HepG2 (cell line): ENCODE data around the gene HAPLN2. TPM values are rescaled to one million over a fixed set of nuclear protein-coding genes. Genes with fewer than 3 reads are reported as not detected.

Experiments
- ATAC-seq: fragments of 200-7000 bp; cut with Tn5 transposase; 3 replicates; pipeline ENCODE4 v1.9.1; 2020; ENCODE audit warnings: mild to moderate bottlenecking, moderate library complexity
- BruUV-seq: library from RNA; stranded (reverse); fragments of 400-500 nt; replicated peaks from 2 replicates; lab custom pipeline; 2021; lab: Mats Ljungman, UMichigan
- CTCF ChIA-PET: fragments of 300-600 bp; formaldehyde crosslinking; extraction: SDS; loops from one replicate; lab custom pipeline; 2021; ENCODE audit warnings: low total read pairs, inconsistent platforms, low intra/inter-chr PET ratio; lab: Yijun Ruan, JAX
- POLR2A ChIA-PET: fragments of 350-600 bp; sonication (Branson Sonifier 250); formaldehyde crosslinking; loops from one replicate; lab custom pipeline; 2020; ENCODE audit warnings: antibody characterized with exemption, inconsistent platforms; lab: Yijun Ruan, JAX
- DNase-seq: peaks from one replicate; pipeline ENCODE4 v3.0.0-alpha.2; 2015; ENCODE audit warnings: low spot score
- FAIRE-seq: peaks from 3 replicates; lab custom pipeline; 2011; peaks lifted over from hg19 to GRCh38; lab: Jason Lieb, UNC
- H2AFZ ChIP-seq: one replicate; pipeline ENCODE4 v1.6.1; 2011; ENCODE audit warnings: low read length, inconsistent platforms
- H3K27ac ChIP-seq: fragments of 300-600 bp; 3 replicates; pipeline ENCODE4 v1.8.0; 2011; ENCODE audit warnings: mixed run types, mild to moderate bottlenecking, mixed read lengths, low read length, inconsistent platforms; ENCODE audit not compliant: insufficient read depth; ENCODE audit errors: extremely low read length
- H3K27me3 ChIP-seq, 2 experiments: fragments of 200-600 bp in 1 of 2; 2 replicates in 1 of 2; 3 replicates in 1 of 2; pipeline versions ENCODE4 v1.6.0 to v1.8.0; 2011; ENCODE audit warnings: low read length in 2 of 2, mild to moderate bottlenecking in 2 of 2, moderate library complexity in 2 of 2, inconsistent platforms in 1 of 2; ENCODE audit not compliant: insufficient read depth in 2 of 2, control insufficient read depth in 1 of 2
- H3K36me3 ChIP-seq, 2 experiments: fragments of 200-600 bp in 1 of 2; replicated peaks in 1 of 2; 2 replicates in 1 of 2; 3 replicates in 1 of 2; pipeline versions ENCODE4 v1.5.1 to v1.8.0; 2011; ENCODE audit warnings: low read length in 2 of 2, inconsistent platforms in 1 of 2; ENCODE audit not compliant: insufficient read depth in 2 of 2, control insufficient read depth in 1 of 2
- H3K4me1 ChIP-seq: 2 replicates; pipeline ENCODE4 v1.5.1; 2012; ENCODE audit warnings: low read length, inconsistent platforms; ENCODE audit not compliant: insufficient read depth
- H3K4me2 ChIP-seq: 2 replicates; pipeline ENCODE4 v1.6.0; 2011; ENCODE audit warnings: low read depth, low read length, inconsistent platforms
- H3K4me3 ChIP-seq, 3 experiments: fragments of 200-600 bp in 1 of 3; sonication (generic), shearing (Covaris generic) in 1 of 3; replicated peaks in 1 of 3; 2 replicates each; pipeline ENCODE4 v1.5.1; 2011 to 2016; ENCODE audit warnings: low read length in 3 of 3, inconsistent platforms in 2 of 3, low read depth in 2 of 3, mild to moderate bottlenecking in 2 of 3, control low read depth in 1 of 3, mixed read lengths in 1 of 3; ENCODE audit not compliant: insufficient read depth in 1 of 3
- H3K79me2 ChIP-seq: one replicate; pipeline ENCODE4 v1.6.1; 2011; ENCODE audit warnings: low read length, inconsistent platforms; ENCODE audit not compliant: insufficient read depth
- H3K9ac ChIP-seq: 2 replicates; pipeline ENCODE4 v1.6.0; 2011; ENCODE audit warnings: mild to moderate bottlenecking, low read depth, low read length, inconsistent platforms; ENCODE audit not compliant: insufficient read depth
- H3K9me3 ChIP-seq: 2 replicates; pipeline ENCODE4 v1.5.1; 2012; ENCODE audit warnings: mild to moderate bottlenecking, low read length
- H4K20me1 ChIP-seq: 2 replicates; pipeline ENCODE4 v1.6.0; 2011; ENCODE audit warnings: inconsistent platforms, mild to moderate bottlenecking, low read length, moderate library complexity; ENCODE audit not compliant: insufficient read depth
- ARID3A ChIP-seq: IDR thresholded peaks from 2 replicates; pipeline ENCODE4 v1.6.1; 2012; ENCODE audit warnings: low read depth, low read length, improper control_type of control experiment
- BCL6 ChIP-seq: IDR thresholded peaks from 2 replicates; pipeline ENCODE4 v1.6.1; 2016; ENCODE audit warnings: missing genetic modification reagents, missing compliant biosample characterization
- KLF15 ChIP-seq: sonication (generic); formaldehyde crosslinking; IDR thresholded peaks from 2 replicates; pipeline ENCODE4 v1.8.1; 2023; ENCODE audit warnings: borderline replicate concordance, mild to moderate bottlenecking, inconsistent platforms, missing genetic modification reagents, mixed read lengths
- NR2C2 ChIP-seq: sonication (generic); formaldehyde crosslinking; IDR thresholded peaks from 2 replicates; pipeline ENCODE4 v1.4.0; 2020; ENCODE audit warnings: missing genetic modification reagents, mild to moderate bottlenecking, moderate library complexity, borderline replicate concordance
- ZMAT3 ChIP-seq: sonication (generic); formaldehyde crosslinking; conservative IDR thresholded peaks from 2 replicates; pipeline ENCODE4 v1.7.0; 2021; ENCODE audit warnings: missing genetic modification reagents
- WGBS: methylation state at CpG from one replicate; pipeline ENCODE4 v1.1.6; 2017; ENCODE audit warnings: low lambda C conversion rate; 5-methylcytosine and 5-hydroxymethylcytosine counted together
- in situ Hi-C: cut with HindIII; loops from 2 replicates; pipeline ENCODE4 v1.10.0; 2017; ENCODE audit warnings: low pct_unique_long_range_greater_than_20kb; ENCODE audit not compliant: extremely low pct_ligation_motif_present
- intact Hi-C: fragments of 100-400 bp; cut with micrococcal nuclease; formaldehyde crosslinking; loops from one replicate; pipeline ENCODE4 v1.10.0; 2022; ENCODE audit not compliant: unreplicated experiment
- polyA plus RNA-seq, 8 experiments: library from polyadenylated mRNA; depleted of rRNA in 3 of 8; stranded (reverse) in 7 of 8; unstranded in 1 of 8; fragments of >200 nt; fragmentation: Illumina TruSeq in 4 of 8; extraction: Trizol in 4 of 8; gene quantifications; 2 replicates each; pipeline versions ENCODE4 v1.2.1 to v1.2.3, GENCODE V29; 2011 to 2016; ENCODE audit warnings: low read depth in 4 of 8, missing spikeins in 1 of 8, mixed read lengths in 1 of 8; ENCODE audit not compliant: insufficient read depth in 1 of 8
- total RNA-seq, 5 experiments: library from RNA; depleted of rRNA; stranded (reverse); fragments of >200 nt; fragmentation: Illumina TruSeq; extraction: Trizol; gene quantifications; 2 replicates each; pipeline ENCODE4 v1.2.3, GENCODE V29; 2016; ENCODE audit warnings: low read depth in 1 of 5
- TF ChIP-seq, protein P1 (sequence below): sonication (generic); formaldehyde crosslinking; IDR thresholded peaks from 2 replicates; pipeline ENCODE4 v1.4.0; 2020; ENCODE audit warnings: missing genetic modification reagents
- TF ChIP-seq, protein P2 (sequence below): sonication (generic); formaldehyde crosslinking; IDR thresholded peaks from 2 replicates; pipeline ENCODE4 v1.4.0; 2020; ENCODE audit warnings: mild to moderate bottlenecking, missing genetic modification reagents

The HAPLN2 gene
- total and polyA plus RNA-seq, 2 of the 13 experiments (the other 11 are each of a cell fraction or from before 2014, with no cell fraction given): not detected

DNA sequence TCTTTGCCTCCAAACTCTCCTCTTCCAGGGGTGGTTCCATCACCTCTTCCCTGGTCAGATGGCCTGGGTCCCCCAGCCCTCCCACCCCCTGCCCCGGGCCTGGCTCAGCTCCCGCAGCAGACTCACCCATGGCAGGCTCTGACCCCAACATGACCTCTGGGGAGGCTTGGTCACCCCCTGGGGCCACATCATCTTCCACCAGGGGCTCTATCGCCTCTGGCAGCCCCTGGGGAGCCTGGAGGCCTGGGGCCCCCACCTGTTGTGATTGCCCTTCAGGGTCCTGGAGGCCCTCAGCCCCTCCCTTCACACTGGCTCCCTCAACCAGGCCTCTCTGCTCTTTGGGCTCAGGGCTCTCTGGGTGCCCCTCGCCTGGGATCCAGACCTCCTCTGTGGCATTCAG, 51.6 kb downstream of the HAPLN2 start:
- H3K9me3 ChIP-seq: no peaks in the 10 kb centered on the region
- in situ Hi-C loops: no loop called here
- peaks cover 60% of the 10 kb centered on the region for H3K4me1 ChIP-seq
- H3K27ac ChIP-seq: no peak overlapping the region
- FAIRE-seq (no peak), ATAC-seq (no peak), DNase-seq (no peak)
- no TSS peak for BruUV-seq
- WGBS: 67% methylated on average over 3 of the region's 4 CpGs
- no peak overlapping the region for H2AFZ ChIP-seq
- CTCF ChIA-PET: no interaction called here
- H3K4me3 ChIP-seq: no peak overlapping the region
- no peak overlapping the region for H3K4me2 ChIP-seq
- no peaks in the 10 kb centered on the region for H4K20me1 ChIP-seq
- H3K36me3 ChIP-seq: no peaks in the 10 kb centered on the region
- POLR2A ChIA-PET: interaction anchor here (9.1 kb wide), 1 partner anchor 8 kb away, joined by 189 read pairs; no protein-coding TSS in a partner anchor
- TF ChIP-seq, protein P1, sequence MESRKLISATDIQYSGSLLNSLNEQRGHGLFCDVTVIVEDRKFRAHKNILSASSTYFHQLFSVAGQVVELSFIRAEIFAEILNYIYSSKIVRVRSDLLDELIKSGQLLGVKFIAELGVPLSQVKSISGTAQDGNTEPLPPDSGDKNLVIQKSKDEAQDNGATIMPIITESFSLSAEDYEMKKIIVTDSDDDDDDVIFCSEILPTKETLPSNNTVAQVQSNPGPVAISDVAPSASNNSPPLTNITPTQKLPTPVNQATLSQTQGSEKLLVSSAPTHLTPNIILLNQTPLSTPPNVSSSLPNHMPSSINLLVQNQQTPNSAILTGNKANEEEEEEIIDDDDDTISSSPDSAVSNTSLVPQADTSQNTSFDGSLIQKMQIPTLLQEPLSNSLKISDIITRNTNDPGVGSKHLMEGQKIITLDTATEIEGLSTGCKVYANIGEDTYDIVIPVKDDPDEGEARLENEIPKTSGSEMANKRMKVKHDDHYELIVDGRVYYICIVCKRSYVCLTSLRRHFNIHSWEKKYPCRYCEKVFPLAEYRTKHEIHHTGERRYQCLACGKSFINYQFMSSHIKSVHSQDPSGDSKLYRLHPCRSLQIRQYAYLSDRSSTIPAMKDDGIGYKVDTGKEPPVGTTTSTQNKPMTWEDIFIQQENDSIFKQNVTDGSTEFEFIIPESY: no peak
- TF ChIP-seq NR2C2 (no peak), KLF15 (CRISPR knock-in tag) (no peak), BCL6 (CRISPR knock-in tag) (no peak), ZMAT3 (CRISPR knock-in tag) (no peak), ARID3A (no peak)
- TF ChIP-seq, protein P2, sequence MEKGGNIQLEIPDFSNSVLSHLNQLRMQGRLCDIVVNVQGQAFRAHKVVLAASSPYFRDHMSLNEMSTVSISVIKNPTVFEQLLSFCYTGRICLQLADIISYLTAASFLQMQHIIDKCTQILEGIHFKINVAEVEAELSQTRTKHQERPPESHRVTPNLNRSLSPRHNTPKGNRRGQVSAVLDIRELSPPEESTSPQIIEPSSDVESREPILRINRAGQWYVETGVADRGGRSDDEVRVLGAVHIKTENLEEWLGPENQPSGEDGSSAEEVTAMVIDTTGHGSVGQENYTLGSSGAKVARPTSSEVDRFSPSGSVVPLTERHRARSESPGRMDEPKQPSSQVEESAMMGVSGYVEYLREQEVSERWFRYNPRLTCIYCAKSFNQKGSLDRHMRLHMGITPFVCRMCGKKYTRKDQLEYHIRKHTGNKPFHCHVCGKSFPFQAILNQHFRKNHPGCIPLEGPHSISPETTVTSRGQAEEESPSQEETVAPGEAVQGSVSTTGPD (CRISPR knock-in tag): no peak
- TF ChIP-seq, all 625 proteins: peak for 0
- intact Hi-C loops: no loop called here
- Histone ChIP-seq H3K9ac (no peak overlapping the region), H3K27me3 (no peaks in the 10 kb centered on the region), H3K79me2 (no peaks in the 10 kb centered on the region)
